HepG2 (cell line): ENCODE results near the gene COBLL1. TPM values are rescaled to one million over a fixed set of nuclear protein-coding genes. Genes with fewer than 3 reads are reported as not detected.

Experiments
- ATAC-seq: fragments of 200-7000 bp; cut with Tn5 transposase; 3 replicates; pipeline ENCODE4 v1.9.1; 2020; ENCODE audit warnings: mild to moderate bottlenecking, moderate library complexity
- BruUV-seq: library from RNA; stranded (reverse); fragments of 400-500 nt; replicated peaks from 2 replicates; lab custom pipeline; 2021; lab: Mats Ljungman, UMichigan
- CTCF ChIA-PET: fragments of 300-600 bp; formaldehyde crosslinking; extraction: SDS; loops from one replicate; lab custom pipeline; 2021; ENCODE audit warnings: low total read pairs, inconsistent platforms, low intra/inter-chr PET ratio; lab: Yijun Ruan, JAX
- POLR2A ChIA-PET: fragments of 350-600 bp; sonication (Branson Sonifier 250); formaldehyde crosslinking; loops from one replicate; lab custom pipeline; 2020; ENCODE audit warnings: antibody characterized with exemption, inconsistent platforms; lab: Yijun Ruan, JAX
- DNase-seq: peaks from one replicate; pipeline ENCODE4 v3.0.0-alpha.2; 2015; ENCODE audit warnings: low spot score
- FAIRE-seq: peaks from 3 replicates; lab custom pipeline; 2011; peaks lifted over from hg19 to GRCh38; lab: Jason Lieb, UNC
- H2AFZ ChIP-seq: one replicate; pipeline ENCODE4 v1.6.1; 2011; ENCODE audit warnings: low read length, inconsistent platforms
- H3K27ac ChIP-seq: fragments of 300-600 bp; 3 replicates; pipeline ENCODE4 v1.8.0; 2011; ENCODE audit warnings: mixed run types, mild to moderate bottlenecking, mixed read lengths, low read length, inconsistent platforms; ENCODE audit not compliant: insufficient read depth; ENCODE audit errors: extremely low read length
- H3K27me3 ChIP-seq, 2 experiments: fragments of 200-600 bp in 1 of 2; 2 replicates in 1 of 2; 3 replicates in 1 of 2; pipeline versions ENCODE4 v1.6.0 to v1.8.0; 2011; ENCODE audit warnings: low read length in 2 of 2, mild to moderate bottlenecking in 2 of 2, moderate library complexity in 2 of 2, inconsistent platforms in 1 of 2; ENCODE audit not compliant: insufficient read depth in 2 of 2, control insufficient read depth in 1 of 2
- H3K36me3 ChIP-seq, 2 experiments: fragments of 200-600 bp in 1 of 2; replicated peaks in 1 of 2; 2 replicates in 1 of 2; 3 replicates in 1 of 2; pipeline versions ENCODE4 v1.5.1 to v1.8.0; 2011; ENCODE audit warnings: low read length in 2 of 2, inconsistent platforms in 1 of 2; ENCODE audit not compliant: insufficient read depth in 2 of 2, control insufficient read depth in 1 of 2
- H3K4me1 ChIP-seq: 2 replicates; pipeline ENCODE4 v1.5.1; 2012; ENCODE audit warnings: low read length, inconsistent platforms; ENCODE audit not compliant: insufficient read depth
- H3K4me2 ChIP-seq: 2 replicates; pipeline ENCODE4 v1.6.0; 2011; ENCODE audit warnings: low read depth, low read length, inconsistent platforms
- H3K4me3 ChIP-seq, 3 experiments: fragments of 200-600 bp in 1 of 3; sonication (generic), shearing (Covaris generic) in 1 of 3; replicated peaks in 1 of 3; 2 replicates each; pipeline ENCODE4 v1.5.1; 2011 to 2016; ENCODE audit warnings: low read length in 3 of 3, inconsistent platforms in 2 of 3, low read depth in 2 of 3, mild to moderate bottlenecking in 2 of 3, control low read depth in 1 of 3, mixed read lengths in 1 of 3; ENCODE audit not compliant: insufficient read depth in 1 of 3
- H3K79me2 ChIP-seq: one replicate; pipeline ENCODE4 v1.6.1; 2011; ENCODE audit warnings: low read length, inconsistent platforms; ENCODE audit not compliant: insufficient read depth
- H3K9ac ChIP-seq: 2 replicates; pipeline ENCODE4 v1.6.0; 2011; ENCODE audit warnings: mild to moderate bottlenecking, low read depth, low read length, inconsistent platforms; ENCODE audit not compliant: insufficient read depth
- H3K9me3 ChIP-seq: 2 replicates; pipeline ENCODE4 v1.5.1; 2012; ENCODE audit warnings: mild to moderate bottlenecking, low read length
- H4K20me1 ChIP-seq: 2 replicates; pipeline ENCODE4 v1.6.0; 2011; ENCODE audit warnings: inconsistent platforms, mild to moderate bottlenecking, low read length, moderate library complexity; ENCODE audit not compliant: insufficient read depth
- ATAD3A ChIP-seq: sonication (generic); formaldehyde crosslinking; IDR thresholded peaks from 2 replicates; pipeline ENCODE4 v1.4.0; 2020; ENCODE audit warnings: missing genetic modification reagents
- FOXJ3 ChIP-seq: sonication (generic); formaldehyde crosslinking; IDR thresholded peaks from 2 replicates; pipeline ENCODE4 v1.4.0; 2020; ENCODE audit warnings: missing genetic modification reagents, mild to moderate bottlenecking, borderline replicate concordance
- FOXO1 ChIP-seq: sonication (generic); formaldehyde crosslinking; IDR thresholded peaks from 2 replicates; pipeline ENCODE4 v1.4.0; 2020; ENCODE audit warnings: missing genetic modification reagents
- MAFF ChIP-seq: IDR thresholded peaks from 2 replicates; pipeline ENCODE4 v1.6.1; 2011; ENCODE audit warnings: low read depth, low read length, improper control_type of control experiment
- RBM22 ChIP-seq: fragments of 200-400 bp; formaldehyde crosslinking; optimal IDR thresholded peaks from 2 replicates; pipeline ENCODE3; 2017; ENCODE audit warnings: mild to moderate bottlenecking, low read length, moderate library complexity
- ZIK1 ChIP-seq: sonication (generic); formaldehyde crosslinking; IDR thresholded peaks from 2 replicates; pipeline ENCODE4 v1.5.0; 2020; ENCODE audit warnings: mild to moderate bottlenecking, low read depth, missing genetic modification reagents, borderline replicate concordance
- ZNF616 ChIP-seq: sonication (generic); formaldehyde crosslinking; IDR thresholded peaks from 2 replicates; pipeline ENCODE4 v1.5.0; 2020; ENCODE audit warnings: low read depth, mild to moderate bottlenecking, missing genetic modification reagents
- WGBS: methylation state at CpG from one replicate; pipeline ENCODE4 v1.1.6; 2017; ENCODE audit warnings: low lambda C conversion rate; 5-methylcytosine and 5-hydroxymethylcytosine counted together
- in situ Hi-C: cut with HindIII; loops from 2 replicates; pipeline ENCODE4 v1.10.0; 2017; ENCODE audit warnings: low pct_unique_long_range_greater_than_20kb; ENCODE audit not compliant: extremely low pct_ligation_motif_present
- intact Hi-C: fragments of 100-400 bp; cut with micrococcal nuclease; formaldehyde crosslinking; loops from one replicate; pipeline ENCODE4 v1.10.0; 2022; ENCODE audit not compliant: unreplicated experiment
- polyA plus RNA-seq, 8 experiments: library from polyadenylated mRNA; depleted of rRNA in 3 of 8; stranded (reverse) in 7 of 8; unstranded in 1 of 8; fragments of >200 nt; fragmentation: Illumina TruSeq in 4 of 8; extraction: Trizol in 4 of 8; gene quantifications; 2 replicates each; pipeline versions ENCODE4 v1.2.1 to v1.2.3, GENCODE V29; 2011 to 2016; ENCODE audit warnings: low read depth in 4 of 8, missing spikeins in 1 of 8, mixed read lengths in 1 of 8; ENCODE audit not compliant: insufficient read depth in 1 of 8
- total RNA-seq, 5 experiments: library from RNA; depleted of rRNA; stranded (reverse); fragments of >200 nt; fragmentation: Illumina TruSeq; extraction: Trizol; gene quantifications; 2 replicates each; pipeline ENCODE4 v1.2.3, GENCODE V29; 2016; ENCODE audit warnings: low read depth in 1 of 5
- TF ChIP-seq, protein P1 (sequence below): sonication (generic); formaldehyde crosslinking; IDR thresholded peaks from 2 replicates; pipeline ENCODE4 v1.9.0; 2021; ENCODE audit warnings: missing genetic modification reagents, mild to moderate bottlenecking, borderline replicate concordance
- TF ChIP-seq, protein P2 (sequence below): sonication (generic); formaldehyde crosslinking; IDR thresholded peaks from 2 replicates; pipeline ENCODE4 v1.5.0; 2020; ENCODE audit warnings: missing genetic modification reagents, mild to moderate bottlenecking, borderline replicate concordance

Gene COBLL1
- total and polyA plus RNA-seq, 2 of the 13 experiments (the other 11 are each of a cell fraction or from before 2014, with no cell fraction given): 32.6 to 86.8 TPM

DNA sequence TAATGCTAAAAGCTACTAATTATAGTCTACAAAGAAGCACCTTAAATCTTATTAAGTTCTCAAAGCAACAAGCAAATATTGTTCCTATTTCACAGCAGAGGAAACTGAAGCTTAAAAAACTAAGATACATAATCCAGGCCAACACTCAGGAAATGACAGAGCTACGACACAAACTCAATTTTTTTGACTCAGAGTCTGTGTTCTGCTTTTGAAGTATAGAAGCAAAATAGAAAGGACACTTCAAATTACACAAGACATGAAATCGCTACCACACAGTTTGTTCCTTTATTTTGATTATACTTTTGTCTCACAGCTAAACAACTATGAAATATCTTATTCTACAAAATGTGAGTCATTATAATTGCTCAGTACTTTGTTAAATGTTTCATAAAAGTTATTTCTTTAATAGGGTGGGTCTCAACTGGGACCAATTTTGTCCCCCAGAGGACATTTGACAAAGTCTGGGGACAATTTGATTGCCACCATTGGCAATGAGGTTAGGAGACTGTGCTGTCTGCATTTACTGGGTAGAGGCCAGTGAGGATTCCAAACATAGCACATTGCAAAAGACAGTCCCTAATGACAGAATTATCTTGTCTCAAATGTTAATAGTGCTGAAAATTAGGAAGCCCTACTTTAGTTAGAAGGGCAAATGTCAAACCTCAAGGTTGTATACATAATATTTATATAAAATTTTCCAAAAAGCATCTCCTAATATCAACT lies 118.8 kb downstream of the COBLL1 start:
- H2AFZ ChIP-seq: no peak overlapping the region
- POLR2A ChIA-PET: no interaction called here
- no peak overlapping the region for H3K4me3 ChIP-seq
- peaks cover 10% of the 10 kb centered on the region for H3K4me1 ChIP-seq
- no peak overlapping the region for H3K27ac ChIP-seq
- FAIRE-seq: no peak
- H3K4me2 ChIP-seq: no peak overlapping the region
- BruUV-seq: no TSS peak
- no peak for ATAC-seq
- DNase-seq: no peak
- H3K9me3 ChIP-seq: no peaks in the 10 kb centered on the region
- H4K20me1 ChIP-seq: no peaks in the 10 kb centered on the region
- H3K27me3 ChIP-seq: no peaks in the 10 kb centered on the region
- CTCF ChIA-PET: no interaction called here
- 97% methylated on average over 2 of the region's 2 CpGs for WGBS
- intact Hi-C loops: no loop called here
- H3K79me2 ChIP-seq: no peaks in the 10 kb centered on the region
- TF ChIP-seq ZIK1 (CRISPR knock-in tag) (no peak), RBM22 (peak; percentile 71)
- TF ChIP-seq, all 625 proteins: peak for 1
- Histone ChIP-seq H3K36me3 (peaks cover 7 to 37% of the 10 kb centered on the region in 2 experiments), H3K9ac (no peak overlapping the region)
- in situ Hi-C loops: no loop called here

DNA sequence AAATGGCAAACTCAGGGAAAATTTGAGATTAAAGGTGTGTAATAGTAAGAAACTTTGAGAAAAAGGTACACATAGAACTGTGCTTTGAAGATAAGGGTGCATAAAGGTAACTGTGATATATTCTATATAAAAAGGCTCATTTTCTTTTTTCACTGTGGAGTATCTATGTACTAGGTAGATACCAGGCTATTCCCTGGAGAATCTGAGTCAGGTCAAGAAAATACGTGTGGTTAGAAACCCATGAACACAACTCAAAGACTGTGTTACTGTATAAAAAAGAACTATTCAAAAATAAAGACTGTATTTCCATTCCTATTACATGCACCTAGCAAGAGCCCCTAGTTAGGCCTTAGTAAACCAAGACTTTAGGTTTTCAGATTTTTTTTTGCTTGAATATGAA lies 120.2 kb downstream of the COBLL1 start:
- TF ChIP-seq, protein P1, sequence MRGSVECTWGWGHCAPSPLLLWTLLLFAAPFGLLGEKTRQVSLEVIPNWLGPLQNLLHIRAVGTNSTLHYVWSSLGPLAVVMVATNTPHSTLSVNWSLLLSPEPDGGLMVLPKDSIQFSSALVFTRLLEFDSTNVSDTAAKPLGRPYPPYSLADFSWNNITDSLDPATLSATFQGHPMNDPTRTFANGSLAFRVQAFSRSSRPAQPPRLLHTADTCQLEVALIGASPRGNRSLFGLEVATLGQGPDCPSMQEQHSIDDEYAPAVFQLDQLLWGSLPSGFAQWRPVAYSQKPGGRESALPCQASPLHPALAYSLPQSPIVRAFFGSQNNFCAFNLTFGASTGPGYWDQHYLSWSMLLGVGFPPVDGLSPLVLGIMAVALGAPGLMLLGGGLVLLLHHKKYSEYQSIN (CRISPR knock-in tag): no peak
- no peak for TF ChIP-seq MAFF
- no peak for TF ChIP-seq ZNF616 (CRISPR knock-in tag)
- TF ChIP-seq FOXO1: no peak
- TF ChIP-seq ATAD3A (CRISPR knock-in tag): no peak
- TF ChIP-seq, protein P2, sequence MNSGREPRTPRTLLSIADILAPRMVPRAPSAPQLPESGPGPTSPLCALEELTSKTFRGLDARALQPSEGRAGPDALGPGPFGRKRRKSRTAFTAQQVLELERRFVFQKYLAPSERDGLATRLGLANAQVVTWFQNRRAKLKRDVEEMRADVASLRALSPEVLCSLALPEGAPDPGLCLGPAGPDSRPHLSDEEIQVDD (CRISPR knock-in tag): no peak
- no peak for TF ChIP-seq FOXJ3 (CRISPR knock-in tag)
- intact Hi-C loops (no loop called here), in situ Hi-C loops (no loop called here)
- Histone ChIP-seq H3K79me2 (no peaks in the 10 kb centered on the region), H4K20me1 (no peaks in the 10 kb centered on the region), H2AFZ (no peak overlapping the region), H3K9ac (no peak overlapping the region), H3K36me3 (peaks cover 10 to 41% of the 10 kb centered on the region in 2 experiments), H3K4me3 (no peak overlapping the region), H3K4me2 (no peak overlapping the region), H3K4me1 (peaks cover 17% of the 10 kb centered on the region), H3K9me3 (no peaks in the 10 kb centered on the region), H3K27ac (no peak overlapping the region), H3K27me3 (no peaks in the 10 kb centered on the region)
- no peak for ATAC-seq
- ChIA-PET CTCF (no interaction called here), POLR2A (no interaction called here)
- no peak for FAIRE-seq
- DNase-seq: no peak
- no TSS peak for BruUV-seq
- 98% methylated on average over 1 of the region's 1 CpG for WGBS
